WI38 (cell line): ENCODE results near the gene GDAP2.

ENCODE experiments used
- H3K4me3 ChIP-seq: 2 replicates; pipeline ENCODE4 v1.5.1; 2011; ENCODE audit warnings: low read depth, mild to moderate bottlenecking, control low read depth, low read length
- CTCF ChIP-seq: IDR thresholded peaks from 2 replicates; pipeline ENCODE4 v1.5.1; 2012; ENCODE audit warnings: low read depth, mild to moderate bottlenecking, control low read depth, low read length

GDAP2 gene

GRCh38 chr1:117883616-117884015, 45.8 kb downstream of the GDAP2 start:
- TF ChIP-seq CTCF: no peak
- no peak overlapping the region for H3K4me3 ChIP-seq

GRCh38 chr1:117879284-117879683, 50.1 kb downstream of the GDAP2 start:
- TF ChIP-seq CTCF: no peak
- no peak overlapping the region for H3K4me3 ChIP-seq

- H3K4me3 ChIP-seq: no peak overlapping the region
- TF ChIP-seq CTCF: no peak
These were observed 51.6 kb downstream of the GDAP2 start for GRCh38 chr1:117877823-117878222.

- TF ChIP-seq CTCF: no peak
- no peak overlapping the region for H3K4me3 ChIP-seq
These were observed 58.4 kb downstream of the GDAP2 start for GRCh38 chr1:117871013-117871412.

GRCh38 chr1:117861694-117862093, 67.7 kb downstream of the GDAP2 start:
- TF ChIP-seq CTCF: no peak
- no peak overlapping the region for H3K4me3 ChIP-seq

GRCh38 chr1:117860896-117861610, 68.4 kb downstream of the GDAP2 start:
- TF ChIP-seq CTCF: no peak
- no peak overlapping the region for H3K4me3 ChIP-seq

- no peak for TF ChIP-seq CTCF
- H3K4me3 ChIP-seq: no peak overlapping the region
These were observed 69.5 kb downstream of the GDAP2 start for GRCh38 chr1:117859901-117860300.
